K562 (cell line): ENCODE results near the gene WDR70. TPM values are rescaled to one million over a fixed set of nuclear protein-coding genes. Genes with fewer than 3 reads are reported as not detected.

ENCODE experiments used
- ATAC-seq: fragments of 200-7000 bp; cut with Tn5 transposase; 3 replicates; pipeline ENCODE4 v1.9.1; 2020; ENCODE audit warnings: moderate library complexity
- BruUV-seq: library from RNA; stranded (reverse); fragments of 400-500 nt; replicated peaks from 2 replicates; lab custom pipeline; 2021; lab: Mats Ljungman, UMichigan
- CTCF ChIA-PET: fragments of 300-600 bp; formaldehyde crosslinking; extraction: SDS; loops from one replicate; lab custom pipeline; 2021; ENCODE audit warnings: low intra/inter-chr PET ratio; lab: Yijun Ruan, JAX
- POLR2A ChIA-PET: fragments of 300-600, 350-650 bp; sonication (Branson Sonifier 250); formaldehyde crosslinking; extraction: SDS; loops from one replicate; lab custom pipeline; 2021; ENCODE audit warnings: antibody characterized with exemption, inconsistent platforms; lab: Yijun Ruan, JAX
- DNase-seq, 4 experiments: peaks; one replicate each; pipeline versions ENCODE4 v3.0.0 to v3.0.0-alpha.2; 2011 to 2018; ENCODE audit warnings: low spot score in 3 of 4, mixed read lengths in 3 of 4; ENCODE audit errors: extremely low read depth in 1 of 4
- FAIRE-seq: peaks from 2 replicates; lab custom pipeline; 2011; peaks lifted over from hg19 to GRCh38; lab: Jason Lieb, UNC
- H2AFZ ChIP-seq: 2 replicates; pipeline ENCODE4 v1.6.0; 2011; ENCODE audit warnings: low read depth, low read length, control low read depth, inconsistent platforms
- H3K27ac ChIP-seq: fragments of 200-600 bp; 3 replicates; pipeline ENCODE4 v1.8.0; 2011; ENCODE audit warnings: low read depth, mild to moderate bottlenecking, control low read depth, inconsistent platforms, low read length, moderate library complexity, mixed read lengths; ENCODE audit errors: extremely low read depth
- H3K27me3 ChIP-seq, 2 experiments: fragments of 300-600 bp in 1 of 2; 2 replicates in 1 of 2; 3 replicates in 1 of 2; pipeline versions ENCODE4 v1.6.0 to v1.8.0; 2011; ENCODE audit warnings: inconsistent platforms in 2 of 2, low read length in 2 of 2, mild to moderate bottlenecking in 1 of 2, mixed read lengths in 1 of 2, moderate library complexity in 1 of 2; ENCODE audit not compliant: control insufficient read depth in 2 of 2, insufficient read depth in 2 of 2
- H3K36me3 ChIP-seq: fragments of 300-600 bp; 3 replicates; pipeline ENCODE4 v1.8.0; 2011; ENCODE audit warnings: mild to moderate bottlenecking, low read length, inconsistent platforms; ENCODE audit not compliant: control insufficient read depth, insufficient read depth
- H3K4me1 ChIP-seq, 2 experiments: fragments of 200-600 bp in 1 of 2; replicated peaks in 1 of 2; 2 replicates in 1 of 2; 3 replicates in 1 of 2; pipeline versions ENCODE4 v1.5.1 to v1.8.0; 2011; ENCODE audit warnings: inconsistent platforms in 2 of 2, low read length in 2 of 2, mild to moderate bottlenecking in 1 of 2, mixed read lengths in 1 of 2, moderate library complexity in 1 of 2; ENCODE audit not compliant: control insufficient read depth in 2 of 2, insufficient read depth in 2 of 2
- H3K4me2 ChIP-seq: 2 replicates; pipeline ENCODE4 v1.6.1; 2011; ENCODE audit warnings: low read length, control low read depth, inconsistent platforms, mixed read lengths; ENCODE audit not compliant: insufficient read depth
- H3K4me3 ChIP-seq: fragments of 200-600 bp; sonication (generic), shearing (Covaris generic); 2 replicates; pipeline ENCODE4 v1.5.1; 2016; ENCODE audit warnings: control low read depth, inconsistent platforms
- H3K79me2 ChIP-seq: fragments of 200-600 bp; 3 replicates; pipeline ENCODE4 v1.8.0; 2011; ENCODE audit warnings: low read length, inconsistent platforms; ENCODE audit not compliant: control insufficient read depth, insufficient read depth
- H3K9ac ChIP-seq, 2 experiments: 2 replicates each; pipeline versions ENCODE4 v1.6.0 to v1.6.1; 2011; ENCODE audit warnings: low read depth in 2 of 2, low read length in 2 of 2, control low read depth in 1 of 2, inconsistent platforms in 1 of 2, mild to moderate bottlenecking in 1 of 2, mixed read lengths in 1 of 2; ENCODE audit not compliant: insufficient read depth in 1 of 2
- H3K9me1 ChIP-seq: one replicate; pipeline ENCODE4 v1.6.0; 2011; ENCODE audit warnings: inconsistent platforms, mild to moderate bottlenecking, low read length, moderate library complexity; ENCODE audit not compliant: control insufficient read depth, insufficient read depth
- H3K9me3 ChIP-seq: replicated peaks from 2 replicates; pipeline ENCODE4 v1.5.1; 2011; ENCODE audit warnings: low read depth, low read length, inconsistent platforms; ENCODE audit not compliant: control insufficient read depth, insufficient read depth
- H4K20me1 ChIP-seq: replicated peaks from 2 replicates; pipeline ENCODE4 v1.6.1; 2011; ENCODE audit warnings: low read length, inconsistent platforms, mixed read lengths; ENCODE audit not compliant: control insufficient read depth, insufficient read depth
- CREB3 ChIP-seq: fragments of 450-650 bp; conservative IDR thresholded peaks from 2 replicates; pipeline ENCODE4 v1.6.1; 2016; ENCODE audit warnings: missing genetic modification characterization, low read depth, mild to moderate bottlenecking, missing compliant biosample characterization, moderate library complexity
- GTF2A2 ChIP-seq: IDR thresholded peaks from 2 replicates; pipeline ENCODE4 v1.6.1; 2016; ENCODE audit warnings: mild to moderate bottlenecking, missing genetic modification characterization, missing compliant biosample characterization
- GTF3C2 ChIP-seq: IDR thresholded peaks from 3 replicates; pipeline ENCODE4 v1.6.1; 2011; ENCODE audit warnings: borderline replicate concordance, mild to moderate bottlenecking, moderate library complexity; ENCODE audit not compliant: insufficient read length; ENCODE audit errors: extremely low read depth
- WGBS: fragments of 100-300 bp; shearing (Covaris generic); methylation state at CpG from one replicate; pipeline ENCODE4 v1.1.6; 2016; ENCODE audit warnings: low coverage, mixed read lengths; ENCODE audit not compliant: insufficient coverage; ENCODE audit errors: missing lambda C conversion rate; 5-methylcytosine and 5-hydroxymethylcytosine counted together
- in situ Hi-C: fragments of 300-500 bp; cut with MboI; formaldehyde crosslinking; loops from 4 replicates; pipeline ENCODE4 v1.15.0; 2018; ENCODE audit warnings: inconsistent platforms, mixed read lengths
- intact Hi-C: fragments of 100-400 bp; cut with micrococcal nuclease; formaldehyde crosslinking; loops from 2 replicates; pipeline ENCODE4 v1.14.2; 2022
- polyA plus RNA-seq, 8 experiments: library from polyadenylated mRNA; depleted of rRNA in 4 of 8; stranded (reverse) in 5 of 8; unstranded in 3 of 8; fragments of >200 nt; fragmentation: Nextera tagmentation in 2 of 8; fragmentation: Illumina TruSeq in 1 of 8; extraction: Ambion mirVana in 2 of 8; extraction: Trizol in 1 of 8; gene quantifications; 2 replicates each; pipeline versions ENCODE4 v1.2.1 to v1.2.3, GENCODE V29; 2011 to 2014; ENCODE audit warnings: inconsistent platforms in 1 of 8, missing spikeins in 1 of 8
- total RNA-seq, 7 experiments: library from RNA; depleted of rRNA in 6 of 7; stranded (reverse); fragments of >200 nt in 6 of 7; fragmentation: Illumina TruSeq in 2 of 7; extraction: Trizol in 2 of 7; gene quantifications; 2 replicates each; pipeline versions ENCODE4 v1.2.1 to v1.2.3, GENCODE V29; 2011 to 2021; ENCODE audit warnings: low replicate concordance in 1 of 7

Gene WDR70
- total and polyA plus RNA-seq, 9 of the 15 experiments (the other 6 are each of a cell fraction or from before 2014, with no cell fraction given): 16.8 to 46.6 (median 38.8) TPM

GRCh38 chr5:37567566-37567965 lies 188.4 kb downstream of the WDR70 start:
- no TSS peak for BruUV-seq
- ATAC-seq (no peak), DNase-seq (no peak), FAIRE-seq (no peak)
- H3K9me1 ChIP-seq: no peaks in the 10 kb centered on the region
- H3K4me3 ChIP-seq: no peak overlapping the region
- H3K79me2 ChIP-seq: no peaks in the 10 kb centered on the region
- no peaks in the 10 kb centered on the region for H3K27me3 ChIP-seq
- no peak overlapping the region for H3K27ac ChIP-seq
- WGBS: 68% methylated on average over 3 of the region's 3 CpGs
- H4K20me1 ChIP-seq: no peaks in the 10 kb centered on the region
- ChIA-PET POLR2A (interaction anchor here (0.8 to 0.9 kb wide), 2 partner anchors 15 to 70 kb away, joined by 3 read pairs; no protein-coding TSS in a partner anchor), CTCF (no interaction called here)
- no peak overlapping the region for H3K9ac ChIP-seq
- no peak overlapping the region for H2AFZ ChIP-seq
- intact Hi-C loops (no loop called here), in situ Hi-C loops (no loop called here)
- no peaks in the 10 kb centered on the region for H3K4me1 ChIP-seq
- no peak overlapping the region for H3K4me2 ChIP-seq
- H3K36me3 ChIP-seq: no peaks in the 10 kb centered on the region
- no peak for TF ChIP-seq CREB3 (tag)
- TF ChIP-seq GTF3C2: no peak
- TF ChIP-seq GTF2A2 (tag): no peak
- no peaks in the 10 kb centered on the region for H3K9me3 ChIP-seq
